ENCODE results near the gene PEX11G.
"Not testable (repeated sequence)": the region's sequence is repeated elsewhere in the genome, so short reads cannot be mapped to it uniquely, and the experiment has no call there.

The PEX11G gene

DNA sequence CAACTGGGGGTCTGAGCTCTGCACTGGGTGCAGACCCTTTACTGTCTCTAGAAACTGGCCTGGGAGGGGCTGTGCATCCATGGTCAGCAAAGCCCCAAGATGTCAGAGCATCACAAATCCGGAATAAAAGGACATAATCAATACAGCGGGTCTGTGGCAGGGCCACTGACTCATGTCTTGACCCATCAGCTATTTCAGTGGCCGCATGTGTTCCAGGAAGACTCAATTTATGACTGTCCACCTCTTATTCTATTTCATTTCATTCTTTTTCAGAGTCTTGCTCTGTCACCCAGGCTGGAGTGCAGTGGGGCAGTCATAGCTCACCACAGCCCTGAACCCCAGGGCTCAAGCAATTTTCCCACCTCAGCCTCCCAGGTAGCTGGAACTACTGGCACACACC, 53.2 kb downstream of the PEX11G start:
- no peak for TF ChIP-seq CTCF (IDR thresholded peaks at IDR 0.05; ENCODE audit: low read depth, low read length)
- no peak overlapping the region for H3K4me3 ChIP-seq (ENCODE audit: low read depth, low read length)
- in situ Hi-C loops (cut with HindIII; ENCODE audit: low sequenced_read_pairs) = no loop called here
- no peak for DNase-seq (ENCODE audit: low read depth, low spot score)

DNA sequence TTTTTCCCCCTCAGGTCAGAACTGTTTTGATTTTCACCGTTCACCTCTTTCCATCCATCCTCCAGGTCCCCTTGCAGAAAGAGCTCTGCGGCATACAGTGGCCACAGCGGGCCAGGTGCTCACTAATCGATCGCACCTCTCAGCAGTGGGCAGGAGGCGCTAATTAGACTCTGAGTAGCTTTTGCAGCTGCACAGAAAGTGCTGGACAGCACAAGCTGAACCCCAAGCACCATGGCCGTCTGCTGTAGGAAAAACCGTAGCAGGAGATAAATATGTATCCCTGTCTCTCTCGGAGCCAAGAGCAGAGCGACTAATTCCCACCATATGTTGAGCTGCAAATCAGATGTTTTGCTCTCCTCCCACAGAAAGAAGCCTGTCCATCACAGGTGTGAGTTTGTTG, 54.4 kb downstream of the PEX11G start:
- DNase-seq (ENCODE audit: low read depth, low spot score) = no peak
- in situ Hi-C loops (cut with HindIII; ENCODE audit: low sequenced_read_pairs) = no loop called here
- no peak overlapping the region for H3K4me3 ChIP-seq (ENCODE audit: low read depth, low read length)
- TF ChIP-seq CTCF (IDR thresholded peaks at IDR 0.05; ENCODE audit: low read depth, low read length) = no peak

DNA sequence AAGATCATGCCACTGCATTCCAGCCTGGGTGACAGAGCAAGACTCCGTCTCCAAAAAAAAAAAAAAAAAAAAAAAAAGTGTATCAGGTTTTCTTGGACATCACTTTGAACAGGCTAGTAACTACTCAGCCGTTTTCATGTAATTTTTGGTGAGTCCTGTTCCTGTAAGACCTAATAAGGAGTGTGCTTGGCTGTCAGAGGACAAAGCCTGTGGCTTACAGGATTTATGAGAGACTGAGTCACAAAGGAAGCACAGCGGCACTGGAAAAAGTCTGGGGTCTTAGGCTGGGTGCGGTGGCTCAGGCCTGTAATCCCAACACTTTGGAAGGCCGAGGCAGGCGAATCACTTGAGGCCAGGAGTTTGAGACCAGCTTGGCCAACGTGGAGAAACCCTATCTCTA, 55.4 kb downstream of the PEX11G start:
- in situ Hi-C loops (cut with HindIII; ENCODE audit: low sequenced_read_pairs); H3K4me3 ChIP-seq (ENCODE audit: low read depth, low read length): not testable (repeated sequence)
- peak; percentile 82 for DNase-seq (ENCODE audit: low read depth, low spot score)

DNA sequence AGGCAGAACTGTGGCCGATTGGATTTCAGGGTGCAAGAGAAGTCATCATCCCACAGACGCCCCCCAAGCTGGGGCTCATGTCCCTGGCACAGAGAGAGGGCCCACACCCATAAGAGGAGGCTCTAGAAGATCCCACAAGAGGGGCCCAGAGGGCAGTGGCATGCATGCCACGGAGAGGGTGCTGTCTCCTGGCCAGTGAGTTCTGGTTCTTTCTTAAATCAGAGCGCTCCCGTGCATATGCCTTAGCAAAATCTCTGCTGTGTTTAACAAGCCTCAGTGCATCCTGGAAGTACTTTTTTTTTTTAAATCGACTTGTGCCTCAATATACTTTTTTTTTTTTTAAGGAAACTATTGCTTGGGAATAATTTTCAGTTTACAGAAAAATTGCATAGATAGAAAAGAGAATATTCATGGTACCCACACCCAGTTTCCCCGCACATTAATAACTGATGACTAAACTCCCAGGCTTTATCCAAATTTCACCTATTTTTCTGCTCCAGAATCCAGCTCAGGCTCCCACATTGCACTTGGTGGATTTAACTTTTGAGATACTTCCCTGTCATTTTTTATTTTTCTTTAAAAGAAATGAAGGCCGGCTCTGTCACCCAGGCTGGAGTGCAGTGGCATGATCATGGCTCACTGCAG, 59.1 kb downstream of the PEX11G start:
- in situ Hi-C loops (cut with HindIII; ENCODE audit: low sequenced_read_pairs) = no loop called here
- DNase-seq (ENCODE audit: low read depth, low spot score) = no peak
- no peak overlapping the region for H3K4me3 ChIP-seq (ENCODE audit: low read depth, low read length)
- no peak for TF ChIP-seq CTCF (IDR thresholded peaks at IDR 0.05; ENCODE audit: low read depth, low read length)

DNA sequence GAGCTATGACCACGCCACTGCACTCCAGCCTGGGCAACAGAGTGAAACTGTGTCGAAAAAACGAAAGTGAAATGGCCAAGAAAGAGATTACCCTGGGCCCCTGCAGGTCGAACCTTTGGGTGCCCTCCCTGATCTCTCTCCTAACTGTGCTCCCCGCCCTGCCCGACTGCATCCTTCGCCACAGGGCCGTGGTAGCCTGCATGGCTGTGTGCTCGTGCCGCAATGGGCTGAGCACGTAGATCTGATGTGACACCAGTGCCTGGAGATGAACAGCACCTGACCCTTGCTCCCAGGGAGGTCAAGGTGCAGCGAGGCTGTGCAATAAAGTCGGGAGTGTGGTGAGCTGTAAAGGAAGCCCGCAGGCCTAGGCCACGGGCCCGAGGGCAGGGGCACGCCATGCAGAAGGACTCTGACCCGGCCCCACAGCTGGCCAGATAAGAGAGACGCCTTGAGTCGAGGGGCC, 60.2 kb downstream of the PEX11G start:
- in situ Hi-C loops (cut with HindIII; ENCODE audit: low sequenced_read_pairs) = no loop called here
- no peak for TF ChIP-seq CTCF (IDR thresholded peaks at IDR 0.05; ENCODE audit: low read depth, low read length)
- DNase-seq (ENCODE audit: low read depth, low spot score) = no peak
- no peak overlapping the region for H3K4me3 ChIP-seq (ENCODE audit: low read depth, low read length)

GRCh38 chr19:7427944-7428343, 60.9 kb downstream of the PEX11G start:
- peak; percentile 39 for DNase-seq (ENCODE audit: low read depth, low spot score)
- TF ChIP-seq CTCF (IDR thresholded peaks at IDR 0.05; ENCODE audit: low read depth, low read length) = no peak
- in situ Hi-C loops (cut with HindIII; ENCODE audit: low sequenced_read_pairs) = no loop called here
- no peak overlapping the region for H3K4me3 ChIP-seq (ENCODE audit: low read depth, low read length)

DNA sequence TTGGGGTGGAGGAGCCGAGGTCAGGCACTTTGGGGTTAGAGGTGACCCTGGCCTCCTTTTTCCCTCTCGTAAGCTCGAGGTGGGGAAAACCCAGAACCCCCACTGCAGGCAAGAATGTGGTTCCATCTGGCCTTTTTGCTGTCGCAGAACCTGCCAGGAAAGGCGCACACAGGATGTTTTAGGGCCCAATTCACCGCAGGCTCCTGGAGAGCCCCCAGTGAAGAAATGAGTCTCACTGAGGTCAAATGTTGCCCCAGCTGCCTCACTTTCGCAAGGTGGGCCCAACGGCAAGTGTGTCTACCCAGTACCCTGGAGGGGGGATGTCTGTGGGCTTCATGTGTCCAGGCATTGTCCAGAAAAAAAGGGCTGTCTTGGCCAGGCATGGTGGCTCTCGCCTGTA, 61.8 kb downstream of the PEX11G start:
- in situ Hi-C loops (cut with HindIII; ENCODE audit: low sequenced_read_pairs) = no loop called here
- no peak for TF ChIP-seq CTCF (IDR thresholded peaks at IDR 0.05; ENCODE audit: low read depth, low read length)
- no peak for DNase-seq (ENCODE audit: low read depth, low spot score)
- no peak overlapping the region for H3K4me3 ChIP-seq (ENCODE audit: low read depth, low read length)

Measured in astrocyte of the spinal cord (primary cell).